Measurements from ENCODE around the gene DSCAM. TPM values are rescaled to one million over a fixed set of nuclear protein-coding genes. Genes with fewer than 3 reads are reported as not detected.
"Not testable (repeated sequence)": the region's sequence is repeated elsewhere in the genome, so short reads cannot be mapped to it uniquely, and the experiment has no call there.

The DSCAM gene
- total RNA-seq, 2 experiments from 2014 or later, result not detected

- intact Hi-C loops (cut with micrococcal nuclease), result no loop called here
- ChIA-PET CTCF (no interaction called here), POLR2A (no interaction called here)
- H3K4me1 Mint-ChIP-seq (ENCODE audit: low read depth), result no peaks in the 10 kb centered on the region
- H3K27me3 Mint-ChIP-seq, result no peaks in the 10 kb centered on the region
- H3K4me3 Mint-ChIP-seq, result no peak overlapping the region
- ATAC-seq (no peak), DNase-seq (no peak)
- TF ChIP-seq CTCF (IDR thresholded peaks at IDR 0.05), result no peak
- no peaks in the 10 kb centered on the region for H3K36me3 Mint-ChIP-seq (ENCODE audit: low read depth)
- no peak overlapping the region for H3K27ac Mint-ChIP-seq
- peaks cover 2% of the 10 kb centered on the region for H3K9me3 Mint-ChIP-seq
Measured at GRCh38 chr21:40333731-40334130, 513.2 kb downstream of the DSCAM start.

- ChIA-PET CTCF (no interaction called here), POLR2A (no interaction called here)
- Mint-ChIP-seq H3K27me3 (no peaks in the 10 kb centered on the region), H3K9me3 (peaks cover 3% of the 10 kb centered on the region), H3K27ac (no peak overlapping the region), H3K4me3 (no peak overlapping the region), H3K36me3 (ENCODE audit: low read depth) (no peaks in the 10 kb centered on the region), H3K4me1 (ENCODE audit: low read depth) (no peaks in the 10 kb centered on the region)
- intact Hi-C loops (cut with micrococcal nuclease), result no loop called here
- DNase-seq (no peak), ATAC-seq (no peak)
- no peak for TF ChIP-seq CTCF (IDR thresholded peaks at IDR 0.05)
Measured at GRCh38 chr21:40331804-40332203, 515.2 kb downstream of the DSCAM start.

- no peak overlapping the region for H3K4me3 Mint-ChIP-seq
- no peak for DNase-seq
- no peak overlapping the region for H3K27ac Mint-ChIP-seq
- H3K4me1 Mint-ChIP-seq (ENCODE audit: low read depth), result no peaks in the 10 kb centered on the region
- intact Hi-C loops (cut with micrococcal nuclease), result no loop called here
- no peaks in the 10 kb centered on the region for H3K36me3 Mint-ChIP-seq (ENCODE audit: low read depth)
- no peaks in the 10 kb centered on the region for H3K27me3 Mint-ChIP-seq
- ATAC-seq, result no peak
- TF ChIP-seq CTCF (IDR thresholded peaks at IDR 0.05), result no peak
- ChIA-PET CTCF (no interaction called here), POLR2A (no interaction called here)
- peaks cover 5% of the 10 kb centered on the region for H3K9me3 Mint-ChIP-seq
Measured at GRCh38 chr21:40331172-40331571, 515.8 kb downstream of the DSCAM start.

- no peaks in the 10 kb centered on the region for H3K27me3 Mint-ChIP-seq
- peaks cover 5% of the 10 kb centered on the region for H3K9me3 Mint-ChIP-seq
- H3K27ac Mint-ChIP-seq, result no peak overlapping the region
- CTCF ChIA-PET, result no interaction called here
- intact Hi-C loops (cut with micrococcal nuclease), result no loop called here
- H3K36me3 Mint-ChIP-seq (ENCODE audit: low read depth), result no peaks in the 10 kb centered on the region
- no peak for TF ChIP-seq CTCF (IDR thresholded peaks at IDR 0.05)
- H3K4me1 Mint-ChIP-seq (ENCODE audit: low read depth), result no peaks in the 10 kb centered on the region
- ATAC-seq, result no peak
- H3K4me3 Mint-ChIP-seq, result no peak overlapping the region
- DNase-seq, result no peak
- POLR2A ChIA-PET, result no interaction called here
Measured at GRCh38 chr21:40324389-40324788, 522.6 kb downstream of the DSCAM start.

GRCh38 chr21:40320718-40321117 is 526.2 kb downstream of the DSCAM start:
- H3K27me3 Mint-ChIP-seq; POLR2A ChIA-PET; intact Hi-C loops (cut with micrococcal nuclease); H3K4me3 Mint-ChIP-seq; CTCF ChIA-PET; ATAC-seq; H3K27ac Mint-ChIP-seq; DNase-seq; H3K4me1 Mint-ChIP-seq (ENCODE audit: low read depth); H3K36me3 Mint-ChIP-seq (ENCODE audit: low read depth); H3K9me3 Mint-ChIP-seq: not testable (repeated sequence)

- H3K4me3 Mint-ChIP-seq, result no peak overlapping the region
- TF ChIP-seq CTCF (IDR thresholded peaks at IDR 0.05), result no peak
- H3K4me1 Mint-ChIP-seq (ENCODE audit: low read depth), result no peaks in the 10 kb centered on the region
- no peak for ATAC-seq
- H3K27ac Mint-ChIP-seq, result no peak overlapping the region
- no peak for DNase-seq
- ChIA-PET POLR2A (interaction anchor here (0.6 kb wide), 1 partner anchor 35 kb away, joined by 4 read pairs; no protein-coding TSS in a partner anchor), CTCF (no interaction called here)
- intact Hi-C loops (cut with micrococcal nuclease), result no loop called here
- H3K27me3 Mint-ChIP-seq, result no peaks in the 10 kb centered on the region
- H3K36me3 Mint-ChIP-seq (ENCODE audit: low read depth), result no peaks in the 10 kb centered on the region
- H3K9me3 Mint-ChIP-seq, result no peaks in the 10 kb centered on the region
Measured at GRCh38 chr21:40318371-40318770, 528.6 kb downstream of the DSCAM start.

Data from activated CD8-positive, alpha-beta T cell treated with anti-CD3 and anti-CD28 coated beads for 36 hours (primary cell).